A673 (cell line): ENCODE measurements around the gene TTC36. TPM values are rescaled to one million over a fixed set of nuclear protein-coding genes. Genes with fewer than 3 reads are reported as not detected.

ENCODE experiments used
- BruUV-seq: library from RNA; stranded (reverse); fragments of 400-500 nt; replicated peaks from 2 replicates; lab custom pipeline; 2021; lab: Mats Ljungman, UMichigan
- CTCF ChIA-PET: fragments of 300-600 bp; sonication (Branson Sonifier 250); formaldehyde crosslinking; loops from one replicate; lab custom pipeline; 2022; ENCODE audit warnings: antibody characterized with exemption; lab: Charles Lee
- POLR2A ChIA-PET: fragments of 300-600 bp; sonication (Branson Sonifier 250); formaldehyde crosslinking; loops from one replicate; lab custom pipeline; 2022; ENCODE audit warnings: antibody characterized with exemption; ENCODE audit not compliant: low non-redundant PET; lab: Charles Lee
- DNase-seq: peaks from one replicate; pipeline ENCODE4 v3.0.0-alpha.2; 2015; ENCODE audit warnings: low spot score
- H3K27ac ChIP-seq: fragments of 200-600 bp; sonication (generic); 2 replicates; pipeline ENCODE4 v1.5.1; 2016; ENCODE audit warnings: mixed run types, low read depth, mild to moderate bottlenecking, mixed read lengths, antibody characterized with exemption, low read length; ENCODE audit not compliant: poor library complexity, severe bottlenecking
- H3K27me3 ChIP-seq: fragments of 200-600 bp; sonication (generic); replicated peaks from 2 replicates; pipeline ENCODE4 v1.6.1; 2017; ENCODE audit warnings: mixed run types, low read depth, mild to moderate bottlenecking, mixed read lengths, antibody characterized with exemption, low read length; ENCODE audit not compliant: insufficient read depth, poor library complexity
- H3K36me3 ChIP-seq: fragments of 200-600 bp; sonication (generic); 2 replicates; pipeline ENCODE4 v1.6.1; 2016; ENCODE audit warnings: mixed run types, mild to moderate bottlenecking, mixed read lengths, antibody characterized with exemption, low read length; ENCODE audit not compliant: insufficient read depth, poor library complexity, severe bottlenecking
- H3K4me1 ChIP-seq: fragments of 200-600 bp; sonication (generic); 2 replicates; pipeline ENCODE4 v1.6.1; 2017; ENCODE audit warnings: mixed run types, mild to moderate bottlenecking, mixed read lengths, antibody characterized with exemption, low read length; ENCODE audit not compliant: insufficient read depth, poor library complexity, severe bottlenecking
- H3K4me3 ChIP-seq: fragments of 200-600 bp; sonication (generic); 2 replicates; pipeline ENCODE4 v1.5.1; 2016; ENCODE audit warnings: low read depth, mixed run types, mild to moderate bottlenecking, mixed read lengths, low read length; ENCODE audit not compliant: poor library complexity, severe bottlenecking
- H3K9me3 ChIP-seq: fragments of 200-600 bp; sonication (generic); 2 replicates; pipeline ENCODE4 v1.6.1; 2016; ENCODE audit warnings: mixed run types, low read depth, mild to moderate bottlenecking, mixed read lengths, antibody characterized with exemption, low read length; ENCODE audit not compliant: poor library complexity, severe bottlenecking
- CTCF ChIP-seq: fragments of 300-800, 200-600 bp; sonication (generic); conservative IDR thresholded peaks from 2 replicates; pipeline ENCODE4 v1.5.1; 2017; ENCODE audit warnings: low read depth, mild to moderate bottlenecking, antibody characterized with exemption, low read length, moderate library complexity, mixed read lengths
- EZH2 ChIP-seq: fragments of 200-600 bp; sonication (generic); IDR thresholded peaks from 2 replicates; pipeline ENCODE4 v1.6.1; 2017; ENCODE audit warnings: borderline replicate concordance, low read depth, mild to moderate bottlenecking, mixed read lengths, antibody characterized with exemption, low read length; ENCODE audit not compliant: poor library complexity, severe bottlenecking
- intact Hi-C: fragments of 100-400 bp; cut with micrococcal nuclease; formaldehyde crosslinking; loops from one replicate; pipeline ENCODE4 v1.10.0; 2022; ENCODE audit not compliant: unreplicated experiment
- total RNA-seq: library from RNA; stranded (reverse); gene quantifications from 2 replicates; pipeline ENCODE4 v1.2.3, GENCODE V29; 2021

The TTC36 gene
- total RNA-seq, 1 experiment from 2014 or later, result 0.39 TPM

GRCh38 chr11:118572061-118572980 is 45.0 kb downstream of the TTC36 start, which contains the start of gene ARCN1:
Gene ARCN1, plus strand, starts transcription at chr11:118572409. Its CDS starts 139 bp downstream, at chr11:118572548.
- intact Hi-C loops, result no loop called here
- Histone ChIP-seq H3K36me3 (no peaks in the 10 kb centered on the region), H3K4me1 (peaks cover 28% of the 10 kb centered on the region), H3K4me3 (peak within 1 kb of the TSS; percentile 100), H3K27me3 (no peaks in the 10 kb centered on the region), H3K27ac (peak within 1 kb of the TSS; percentile 98), H3K9me3 (no peaks in the 10 kb centered on the region)
- TF ChIP-seq CTCF (no peak), EZH2 (no peak)
- ChIA-PET CTCF (no interaction called here), POLR2A (interaction anchor here (0.7 kb wide), 1 partner anchor 45 kb away, joined by 10 read pairs; no protein-coding TSS in a partner anchor)
- BruUV-seq, result no TSS peak
- DNase-seq, result peak; percentile 89

- POLR2A ChIA-PET, result no interaction called here
- intact Hi-C loops, result no loop called here
These were observed 45.8 kb downstream of the TTC36 start for GRCh38 chr11:118572981-118573550.

More at GRCh38 chr11:118572981-118573550, 45.8 kb downstream of the TTC36 start:
- peak overlapping the region; percentile 98 for H3K27ac ChIP-seq
- DNase-seq, result peak; percentile 37
- peak overlapping the region; percentile 100 for H3K4me3 ChIP-seq
- H3K4me1 ChIP-seq, result peaks cover 28% of the 10 kb centered on the region
- TF ChIP-seq CTCF, result no peak
- no peak for TF ChIP-seq EZH2
- no peaks in the 10 kb centered on the region for H3K9me3 ChIP-seq
- no peaks in the 10 kb centered on the region for H3K36me3 ChIP-seq
- CTCF ChIA-PET, result no interaction called here
- no TSS peak for BruUV-seq
- H3K27me3 ChIP-seq, result no peaks in the 10 kb centered on the region
